GM20000 (cell line): ENCODE measurements around the gene ADAMTS1.

Source experiments
- DNase-seq: peaks from one replicate; pipeline ENCODE4 v3.0.0; 2012; ENCODE audit warnings: low spot score
- TF ChIP-seq, protein P1 (sequence below): IDR thresholded peaks from 2 replicates; pipeline ENCODE4 v1.5.1; 2012; ENCODE audit warnings: mild to moderate bottlenecking, control low read depth; ENCODE audit errors: extremely low read depth, missing control alignments

The ADAMTS1 gene

DNA sequence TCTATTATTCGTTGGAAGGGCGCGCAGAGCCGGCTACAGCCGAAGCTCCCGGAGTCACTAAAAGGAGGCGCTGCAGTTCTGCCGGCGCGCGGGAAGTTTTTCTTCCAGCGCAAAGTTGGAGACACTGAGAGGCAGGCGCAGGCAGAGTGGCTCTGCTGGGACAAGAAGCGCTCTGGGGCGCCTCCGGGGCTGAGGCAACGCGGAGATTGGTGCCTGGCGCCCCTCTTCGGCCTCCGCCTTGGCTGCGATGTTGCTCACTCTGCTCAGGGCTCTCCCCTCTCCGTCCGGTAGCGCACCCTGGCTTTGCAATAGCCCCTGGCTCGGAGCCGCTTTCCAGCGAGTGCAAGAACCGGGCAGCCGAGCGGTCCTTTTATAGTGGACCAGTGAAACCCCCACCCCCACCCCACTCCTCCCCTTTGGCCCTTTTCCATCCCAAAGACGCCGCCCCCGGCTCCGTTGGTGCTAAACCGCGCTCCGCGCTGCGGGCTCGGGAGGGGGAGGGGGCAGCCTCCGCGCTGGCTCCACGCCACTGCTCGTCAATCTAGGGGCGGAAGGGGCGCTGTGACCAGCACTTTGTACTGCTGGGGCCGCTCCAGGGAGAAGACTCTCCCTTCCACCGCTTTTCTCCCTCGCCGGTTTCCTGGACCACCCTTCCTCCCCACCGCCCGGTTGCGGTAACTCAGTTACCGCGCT is at the start of gene ADAMTS1:
Gene ADAMTS1 (minus strand): TSS at position 344 of the 693 bp plus-strand sequence. CDS start 455 bp downstream, outside the sequence.
- no peak for DNase-seq
- TF ChIP-seq, protein P1, sequence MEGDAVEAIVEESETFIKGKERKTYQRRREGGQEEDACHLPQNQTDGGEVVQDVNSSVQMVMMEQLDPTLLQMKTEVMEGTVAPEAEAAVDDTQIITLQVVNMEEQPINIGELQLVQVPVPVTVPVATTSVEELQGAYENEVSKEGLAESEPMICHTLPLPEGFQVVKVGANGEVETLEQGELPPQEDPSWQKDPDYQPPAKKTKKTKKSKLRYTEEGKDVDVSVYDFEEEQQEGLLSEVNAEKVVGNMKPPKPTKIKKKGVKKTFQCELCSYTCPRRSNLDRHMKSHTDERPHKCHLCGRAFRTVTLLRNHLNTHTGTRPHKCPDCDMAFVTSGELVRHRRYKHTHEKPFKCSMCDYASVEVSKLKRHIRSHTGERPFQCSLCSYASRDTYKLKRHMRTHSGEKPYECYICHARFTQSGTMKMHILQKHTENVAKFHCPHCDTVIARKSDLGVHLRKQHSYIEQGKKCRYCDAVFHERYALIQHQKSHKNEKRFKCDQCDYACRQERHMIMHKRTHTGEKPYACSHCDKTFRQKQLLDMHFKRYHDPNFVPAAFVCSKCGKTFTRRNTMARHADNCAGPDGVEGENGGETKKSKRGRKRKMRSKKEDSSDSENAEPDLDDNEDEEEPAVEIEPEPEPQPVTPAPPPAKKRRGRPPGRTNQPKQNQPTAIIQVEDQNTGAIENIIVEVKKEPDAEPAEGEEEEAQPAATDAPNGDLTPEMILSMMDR: no peak

DNA sequence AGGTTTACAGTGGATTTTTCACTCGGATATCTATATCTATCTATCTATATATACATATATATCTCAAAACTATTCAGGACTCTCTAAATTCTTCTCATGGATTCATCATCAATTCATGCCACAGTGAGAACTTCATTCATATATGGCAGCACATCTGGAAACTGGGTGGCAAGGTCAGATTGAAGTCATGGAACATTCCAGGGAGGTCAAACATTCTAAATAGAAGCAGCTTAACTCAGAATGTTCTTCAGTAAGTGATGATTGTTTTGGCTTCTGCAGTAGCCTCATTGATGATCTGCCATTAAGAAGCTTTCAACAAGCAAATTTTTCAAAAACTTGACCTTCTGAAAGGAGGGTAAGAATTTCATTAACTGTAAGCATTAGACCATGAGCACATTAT is 46.9 kb upstream of the ADAMTS1 start:
- no peak for DNase-seq
- TF ChIP-seq, protein P1: no peak

DNA sequence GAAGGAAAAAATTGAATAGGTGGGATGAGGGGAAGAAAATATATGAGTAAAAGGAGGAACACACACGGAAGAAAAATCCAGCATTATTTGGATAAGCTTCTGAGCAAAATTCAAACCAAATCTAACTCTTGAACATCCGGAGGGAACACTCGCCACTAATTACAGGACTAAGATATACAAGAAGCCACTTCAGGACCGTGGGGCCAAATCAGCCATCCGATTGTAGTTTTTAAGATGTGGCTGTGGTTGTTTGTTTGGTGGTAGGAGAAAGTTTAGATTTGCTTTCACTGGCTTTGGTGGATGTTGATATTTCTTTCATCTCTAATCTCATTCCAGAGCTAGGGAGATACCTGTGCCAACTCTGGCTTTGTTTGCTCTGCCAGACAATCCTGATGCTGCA is 43.7 kb upstream of the ADAMTS1 start:
- no peak for DNase-seq
- TF ChIP-seq, protein P1: no peak

DNA sequence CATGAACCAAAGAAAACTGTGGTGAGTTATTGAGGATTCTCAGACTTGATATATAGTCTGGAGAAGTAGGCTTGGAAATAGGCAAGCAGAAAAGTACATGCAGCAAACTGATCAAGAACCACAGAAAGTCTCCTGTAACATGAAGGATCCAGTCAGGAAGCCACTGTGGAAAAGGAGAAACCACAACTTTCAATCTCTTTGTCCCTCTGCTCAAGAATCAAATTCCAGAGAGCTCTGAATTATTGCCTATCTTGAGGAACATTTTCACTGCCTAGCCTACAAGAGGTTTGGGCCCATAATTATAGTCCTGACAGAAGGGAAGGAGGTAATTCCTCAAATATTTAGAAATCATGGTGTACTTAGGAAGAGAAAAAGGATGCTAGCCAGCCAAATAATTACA is 43.0 kb upstream of the ADAMTS1 start:
- no peak for DNase-seq
- TF ChIP-seq, protein P1: no peak

DNA sequence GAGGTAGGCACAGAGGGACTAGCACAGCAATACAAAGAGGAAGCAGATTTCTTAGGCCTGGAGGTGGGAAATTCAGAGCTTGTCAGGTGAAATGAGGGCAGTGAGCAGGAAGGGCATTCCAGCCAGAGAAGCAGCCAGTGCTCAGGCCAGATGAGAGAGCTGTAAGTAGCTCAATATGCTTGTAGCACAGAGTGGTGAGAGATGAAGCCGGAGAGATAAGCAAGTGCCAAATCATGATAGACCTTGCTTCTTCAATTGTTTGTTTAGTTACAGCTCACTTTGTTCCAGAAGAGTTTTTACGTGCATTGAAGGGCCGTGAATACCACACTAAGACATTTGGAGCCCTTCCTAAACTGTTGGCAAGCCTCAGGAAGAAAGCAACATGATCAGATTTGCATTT is 42.0 kb upstream of the ADAMTS1 start:
- no peak for DNase-seq
- TF ChIP-seq, protein P1: no peak

DNA sequence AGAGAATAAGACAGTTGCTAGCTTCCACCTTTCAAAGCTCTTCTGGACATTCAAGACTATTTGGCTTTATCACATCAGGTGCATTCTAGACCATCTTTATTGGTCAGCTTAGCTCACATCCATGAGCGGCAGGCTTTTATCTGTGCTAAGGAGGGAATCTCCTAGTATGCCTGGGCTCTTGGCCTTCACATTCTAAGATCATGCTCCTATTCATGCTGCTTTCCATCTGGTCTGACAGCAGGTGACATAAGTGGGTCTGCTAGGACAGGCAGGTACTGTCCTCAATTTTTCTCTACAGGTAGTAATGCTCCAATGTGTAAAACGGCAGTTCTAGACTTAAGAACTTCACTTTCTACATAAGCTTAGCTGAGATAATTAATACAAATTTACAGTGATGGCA is 39.2 kb upstream of the ADAMTS1 start:
- no peak for DNase-seq
- TF ChIP-seq, protein P1: no peak

DNA sequence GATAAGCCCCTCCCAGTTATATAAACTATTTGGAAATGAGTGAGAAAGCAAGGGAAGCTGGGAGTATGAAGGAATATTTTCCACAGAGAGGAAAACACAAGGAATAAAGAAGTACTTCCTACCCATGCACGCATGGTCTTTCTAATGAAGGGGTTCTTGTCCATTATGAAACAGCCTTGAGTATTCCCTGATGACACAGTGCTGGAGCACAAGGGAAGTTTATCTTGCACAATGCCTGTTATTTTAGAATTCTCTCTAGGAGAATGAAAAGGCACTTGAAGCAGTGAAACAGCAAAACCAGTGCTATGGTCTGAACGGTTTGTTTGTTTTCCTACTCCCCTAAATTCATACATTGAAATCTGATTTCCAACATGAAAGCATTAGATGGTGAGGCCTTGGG is 38.6 kb upstream of the ADAMTS1 start:
- DNase-seq: no peak
- TF ChIP-seq, protein P1: no peak
